HCT116 (cell line): Measurements from ENCODE around the gene HSPA12A.

Source experiments
- CTCF ChIP-seq, 3 experiments: fragments of 200-600 bp in 1 of 3; sonication (generic) in 1 of 3; IDR thresholded peaks in 2 of 3; conservative IDR thresholded peaks in 1 of 3; 2 replicates each; pipeline ENCODE4 v1.5.1; 2012 to 2017; ENCODE audit warnings: low read depth in 2 of 3, low read length in 2 of 3, antibody characterized with exemption in 1 of 3, borderline replicate concordance in 1 of 3, control low read depth in 1 of 3, mild to moderate bottlenecking in 1 of 3, mixed read lengths in 1 of 3, mixed run types in 1 of 3, moderate library complexity in 1 of 3; ENCODE audit not compliant: insufficient read depth in 1 of 3
- EZH2 ChIP-seq: fragments of 200-600 bp; sonication (generic); IDR thresholded peaks from 2 replicates; pipeline ENCODE4 v1.6.1; 2017; ENCODE audit warnings: antibody characterized with exemption, mixed run types
- EZH2phosphoT487 ChIP-seq: fragments of 200-600 bp; IDR thresholded peaks from 2 replicates; pipeline ENCODE4 v1.6.1; 2018; ENCODE audit warnings: antibody characterized with exemption, borderline replicate concordance
- JUND ChIP-seq: IDR thresholded peaks from 2 replicates; pipeline ENCODE4 v1.6.1; 2012
- POLR2A ChIP-seq: IDR thresholded peaks from 2 replicates; pipeline ENCODE4 v1.7.0; 2011; ENCODE audit warnings: borderline replicate concordance; ENCODE audit not compliant: insufficient read depth, insufficient read length; ENCODE audit errors: extremely low read depth
- POLR2AphosphoS5 ChIP-seq: IDR thresholded peaks from 2 replicates; pipeline ENCODE4 v1.6.1; 2011; ENCODE audit warnings: mild to moderate bottlenecking, low read depth, low read length, moderate library complexity
- SIN3A ChIP-seq: IDR thresholded peaks from 2 replicates; pipeline ENCODE4 v1.6.1; 2012; ENCODE audit warnings: low read depth
- ZBTB33 ChIP-seq: IDR thresholded peaks from 2 replicates; pipeline ENCODE4 v1.6.1; 2011; ENCODE audit warnings: mild to moderate bottlenecking, low read length, moderate library complexity; ENCODE audit not compliant: insufficient replicate concordance; ENCODE audit errors: extremely low read depth
- ZNF274 ChIP-seq: fragments of 200-500 bp; sonication (Bioruptor generic); IDR thresholded peaks from 2 replicates; pipeline ENCODE4 v1.6.1; 2014; ENCODE audit warnings: mild to moderate bottlenecking, low read depth, low read length, inconsistent platforms

- no peak for TF ChIP-seq CTCF (IDR thresholded peaks at IDR 0.05 in 2 of 3, conservative IDR thresholded peaks at IDR 0.05 in 1 of 3; ENCODE audit: borderline replicate concordance in 1 of 3, insufficient read depth in 1 of 3, low read depth in 2 of 3, low read length in 2 of 3)
- TF ChIP-seq POLR2A = no peak
- TF ChIP-seq ZNF274 = no peak
- TF ChIP-seq SIN3A = no peak
- TF ChIP-seq EZH2 = no peak
- TF ChIP-seq POLR2AphosphoS5 = no peak
- no peak for TF ChIP-seq ZBTB33
- no peak for TF ChIP-seq JUND
- TF ChIP-seq EZH2phosphoT487 = no peak
These were observed 21.5 kb downstream of the HSPA12A start for GRCh38 chr10:116720668-116721546.
